ENCODE results near the gene SEPTIN5.

GRCh38 chr22:19740586-19740985 lies 26.3 kb downstream of the SEPTIN5 start:
- no peak for TF ChIP-seq POLR2AphosphoS5 (IDR thresholded peaks at IDR 0.05)
- TF ChIP-seq POLR2A (IDR thresholded peaks at IDR 0.05): no peak
- no peak for TF ChIP-seq CTCF (IDR thresholded peaks at IDR 0.05)
- TF ChIP-seq EP300 (IDR thresholded peaks at IDR 0.05): no peak

Data from gastroesophageal sphincter (tissue), 3 donors.